ENCODE data around the gene LLCFC1. TPM values are rescaled to one million over a fixed set of nuclear protein-coding genes. Genes with fewer than 3 reads are reported as not detected.

Gene LLCFC1
- total RNA-seq, 1 donor from 2014 or later = not detected

GRCh38 chr7:142894112-142894984, 44.9 kb upstream of the LLCFC1 start:
- DNase-seq (ENCODE audit: low spot score) = no peak
- Mint-ChIP-seq H3K36me3 (ENCODE audit: low read depth) (no peaks in the 10 kb centered on the region), H3K27me3 (ENCODE audit: low read depth) (peaks cover 33% of the 10 kb centered on the region), H3K9me3 (ENCODE audit: low read depth) (no peaks in the 10 kb centered on the region), H3K4me3 (ENCODE audit: unreplicated experiment) (no peak overlapping the region), H3K27ac (ENCODE audit: unreplicated experiment) (no peak overlapping the region), H3K4me1 (ENCODE audit: low read depth) (no peaks in the 10 kb centered on the region)
- TF ChIP-seq, protein P1, sequence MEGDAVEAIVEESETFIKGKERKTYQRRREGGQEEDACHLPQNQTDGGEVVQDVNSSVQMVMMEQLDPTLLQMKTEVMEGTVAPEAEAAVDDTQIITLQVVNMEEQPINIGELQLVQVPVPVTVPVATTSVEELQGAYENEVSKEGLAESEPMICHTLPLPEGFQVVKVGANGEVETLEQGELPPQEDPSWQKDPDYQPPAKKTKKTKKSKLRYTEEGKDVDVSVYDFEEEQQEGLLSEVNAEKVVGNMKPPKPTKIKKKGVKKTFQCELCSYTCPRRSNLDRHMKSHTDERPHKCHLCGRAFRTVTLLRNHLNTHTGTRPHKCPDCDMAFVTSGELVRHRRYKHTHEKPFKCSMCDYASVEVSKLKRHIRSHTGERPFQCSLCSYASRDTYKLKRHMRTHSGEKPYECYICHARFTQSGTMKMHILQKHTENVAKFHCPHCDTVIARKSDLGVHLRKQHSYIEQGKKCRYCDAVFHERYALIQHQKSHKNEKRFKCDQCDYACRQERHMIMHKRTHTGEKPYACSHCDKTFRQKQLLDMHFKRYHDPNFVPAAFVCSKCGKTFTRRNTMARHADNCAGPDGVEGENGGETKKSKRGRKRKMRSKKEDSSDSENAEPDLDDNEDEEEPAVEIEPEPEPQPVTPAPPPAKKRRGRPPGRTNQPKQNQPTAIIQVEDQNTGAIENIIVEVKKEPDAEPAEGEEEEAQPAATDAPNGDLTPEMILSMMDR (IDR thresholded peaks at IDR 0.05) = no peak

DNA sequence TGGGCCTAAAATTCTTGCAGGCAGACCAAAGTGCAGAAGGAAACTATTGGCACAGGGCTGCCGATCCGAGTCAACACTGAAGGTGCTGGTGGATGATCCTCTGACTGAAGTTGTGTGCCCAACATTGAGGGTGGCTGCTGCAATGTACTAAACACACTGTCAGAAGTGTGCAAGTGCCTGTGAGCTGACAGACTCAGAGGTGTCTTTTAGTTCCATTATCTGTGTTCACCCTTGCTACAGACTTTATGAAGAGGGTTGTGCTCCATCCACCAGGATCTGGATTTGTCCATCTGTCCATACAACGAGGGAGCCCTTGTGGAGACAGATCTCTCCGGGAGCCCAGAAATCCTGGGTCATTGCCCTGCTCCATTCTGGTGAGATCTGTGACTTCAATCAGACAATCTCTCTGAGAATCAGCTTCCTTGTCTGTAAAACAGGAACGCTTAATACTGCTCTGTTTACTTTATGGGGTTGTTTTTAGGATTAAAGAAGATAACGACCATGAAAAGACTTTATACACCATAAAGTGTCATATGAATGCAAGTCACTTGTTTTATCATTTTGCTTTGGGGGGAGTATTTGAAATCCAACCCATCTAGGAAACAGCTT, 44.2 kb upstream of the LLCFC1 start:
- H3K4me3 Mint-ChIP-seq (ENCODE audit: unreplicated experiment) = no peak overlapping the region
- peaks cover 33% of the 10 kb centered on the region for H3K27me3 Mint-ChIP-seq (ENCODE audit: low read depth)

DNA sequence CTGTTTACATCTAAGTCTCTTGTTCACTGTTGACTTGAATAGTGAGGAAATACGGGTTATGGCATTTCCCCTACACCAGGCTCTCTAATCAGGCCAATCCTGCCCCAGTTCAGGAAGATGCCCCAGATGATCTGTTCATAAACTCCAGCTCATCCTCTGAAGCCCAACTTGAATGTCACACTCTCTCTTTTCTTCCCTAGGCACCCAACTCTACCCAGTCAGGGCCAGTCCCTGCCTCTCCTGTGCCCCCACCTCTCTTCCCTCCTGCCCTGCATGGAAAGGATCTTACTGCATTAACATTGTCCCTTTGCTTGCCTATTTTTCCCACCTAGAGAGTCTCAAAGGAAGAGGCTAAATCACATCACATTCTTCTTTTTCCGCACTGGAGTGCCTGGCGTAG, 43.1 kb upstream of the LLCFC1 start:
- no peak for DNase-seq (ENCODE audit: low spot score)
- Mint-ChIP-seq H3K36me3 (ENCODE audit: low read depth) (no peaks in the 10 kb centered on the region), H3K4me1 (ENCODE audit: low read depth) (no peaks in the 10 kb centered on the region), H3K27me3 (ENCODE audit: low read depth) (peaks cover 33% of the 10 kb centered on the region), H3K4me3 (ENCODE audit: unreplicated experiment) (no peak overlapping the region), H3K9me3 (ENCODE audit: low read depth) (no peaks in the 10 kb centered on the region), H3K27ac (ENCODE audit: unreplicated experiment) (no peak overlapping the region)
- TF ChIP-seq, protein P1 (IDR thresholded peaks at IDR 0.05) = no peak

More for the DNA sequence above, 44.2 kb upstream of the LLCFC1 start:
- DNase-seq (ENCODE audit: low spot score) = no peak
- Mint-ChIP-seq H3K27ac (ENCODE audit: unreplicated experiment) (no peak overlapping the region), H3K9me3 (ENCODE audit: low read depth) (no peaks in the 10 kb centered on the region), H3K36me3 (ENCODE audit: low read depth) (no peaks in the 10 kb centered on the region), H3K4me1 (ENCODE audit: low read depth) (no peaks in the 10 kb centered on the region)
- TF ChIP-seq, protein P1 (IDR thresholded peaks at IDR 0.05) = no peak

- no peak for DNase-seq (ENCODE audit: low spot score)
- Mint-ChIP-seq H3K4me3 (ENCODE audit: unreplicated experiment) (no peak overlapping the region), H3K27ac (ENCODE audit: unreplicated experiment) (no peak overlapping the region), H3K4me1 (ENCODE audit: low read depth) (no peaks in the 10 kb centered on the region), H3K27me3 (ENCODE audit: low read depth) (peaks cover 32% of the 10 kb centered on the region), H3K36me3 (ENCODE audit: low read depth) (no peaks in the 10 kb centered on the region), H3K9me3 (ENCODE audit: low read depth) (no peaks in the 10 kb centered on the region)
- TF ChIP-seq, protein P1 (IDR thresholded peaks at IDR 0.05) = no peak
Measured at GRCh38 chr7:142896741-142897379, 42.4 kb upstream of the LLCFC1 start.

GRCh38 chr7:142897691-142898090, 41.6 kb upstream of the LLCFC1 start:
- peaks cover 33% of the 10 kb centered on the region for H3K27me3 Mint-ChIP-seq (ENCODE audit: low read depth)
- DNase-seq (ENCODE audit: low spot score) = no peak
- H3K27ac Mint-ChIP-seq (ENCODE audit: unreplicated experiment) = no peak overlapping the region
- no peaks in the 10 kb centered on the region for H3K36me3 Mint-ChIP-seq (ENCODE audit: low read depth)
- H3K4me1 Mint-ChIP-seq (ENCODE audit: low read depth) = no peaks in the 10 kb centered on the region
- H3K9me3 Mint-ChIP-seq (ENCODE audit: low read depth) = no peaks in the 10 kb centered on the region
- H3K4me3 Mint-ChIP-seq (ENCODE audit: unreplicated experiment) = no peak overlapping the region
- TF ChIP-seq, protein P1 (IDR thresholded peaks at IDR 0.05) = no peak
